Measurements from ENCODE around the gene CC2D1A. TPM values are rescaled to one million over a fixed set of nuclear protein-coding genes. Genes with fewer than 3 reads are reported as not detected.

Gene CC2D1A
- total and polyA plus RNA-seq, 4 donors, result 19.3 to 39.5 (median 29.4) TPM

GRCh38 chr19:13894552-13894951, 11.4 kb upstream of the CC2D1A start:
- Histone ChIP-seq H3K27me3 (ENCODE audit: control insufficient read depth in 3 of 3, insufficient read depth in 3 of 3, low read length in 2 of 3) (no peaks in the 10 kb centered on the region), H3K4me1 (ENCODE audit: control insufficient read depth in 5 of 5, insufficient read depth in 5 of 5, low read length in 5 of 5) (no peaks in the 10 kb centered on the region), H3K9me3 (ENCODE audit: control insufficient read depth in 4 of 4, insufficient read depth in 3 of 4, low read length in 3 of 4) (no peaks in the 10 kb centered on the region), H3K36me3 (ENCODE audit: control insufficient read depth in 4 of 4, insufficient read depth in 4 of 4, low read length in 4 of 4) (no peaks in the 10 kb centered on the region), H3K9ac (ENCODE audit: insufficient read depth in 1 of 2, low read length in 2 of 2) (no peak overlapping the region), H3K27ac (ENCODE audit: low read depth in 1 of 2, low read length in 1 of 2) (no peak overlapping the region), H3K4me3 (no peak overlapping the region)
- TF ChIP-seq CTCF (IDR thresholded peaks at IDR 0.05; ENCODE audit: control extremely low read depth, extremely low read depth), result no peak
- DNase-seq (no peak), ATAC-seq (ENCODE audit: insufficient read depth, low FRiP score) (no peak)
- WGBS, 2 donors, result 84 to 91% methylated on average over 5 of the region's 5 CpGs

GRCh38 chr19:13896227-13896626, 9.8 kb upstream of the CC2D1A start:
- Histone ChIP-seq H3K36me3 (ENCODE audit: control insufficient read depth in 4 of 4, insufficient read depth in 4 of 4, low read length in 4 of 4) (no peaks in the 10 kb centered on the region), H3K4me3 (no peak overlapping the region), H3K4me1 (ENCODE audit: control insufficient read depth in 5 of 5, insufficient read depth in 5 of 5, low read length in 5 of 5) (no peaks in the 10 kb centered on the region), H3K9ac (ENCODE audit: insufficient read depth in 1 of 2, low read length in 2 of 2) (no peak overlapping the region), H3K9me3 (ENCODE audit: control insufficient read depth in 4 of 4, insufficient read depth in 3 of 4, low read length in 3 of 4) (no peaks in the 10 kb centered on the region), H3K27ac (ENCODE audit: low read depth in 1 of 2, low read length in 1 of 2) (no peak overlapping the region), H3K27me3 (ENCODE audit: control insufficient read depth in 3 of 3, insufficient read depth in 3 of 3, low read length in 2 of 3) (no peaks in the 10 kb centered on the region)
- no peak for ATAC-seq (ENCODE audit: insufficient read depth, low FRiP score)
- no peak for TF ChIP-seq CTCF (IDR thresholded peaks at IDR 0.05; ENCODE audit: control extremely low read depth, extremely low read depth)
- DNase-seq, result no peak
- 94 to 100% methylated on average over 2 of the region's 2 CpGs for WGBS, 2 donors

DNA sequence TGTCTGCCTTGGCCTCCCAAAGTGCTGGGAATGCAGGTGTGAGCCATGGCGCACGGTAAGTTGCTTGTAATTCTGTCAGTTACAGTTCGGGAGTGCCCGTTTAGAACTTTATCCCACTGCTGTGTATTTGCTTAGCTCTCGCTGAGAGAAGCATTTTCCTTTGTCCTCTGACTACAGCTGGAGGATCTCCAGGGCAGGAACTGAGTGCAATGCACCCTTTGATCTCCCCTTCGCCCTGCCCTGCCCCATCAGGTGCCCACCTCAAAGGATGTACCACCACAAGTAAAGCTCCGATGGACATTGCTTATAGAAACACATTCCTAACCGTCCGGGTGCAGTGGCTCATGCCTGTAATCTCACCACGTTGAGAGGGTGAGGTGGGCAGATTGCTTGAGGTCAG, 6.6 kb upstream of the CC2D1A start:
- DNase-seq (no peak), ATAC-seq (ENCODE audit: insufficient read depth, low FRiP score) (no peak)
- H3K4me1 ChIP-seq (ENCODE audit: control insufficient read depth in 5 of 5, insufficient read depth in 5 of 5, low read length in 5 of 5), result no peaks in the 10 kb centered on the region
- H3K27ac ChIP-seq (ENCODE audit: low read depth in 1 of 2, low read length in 1 of 2), result no peak overlapping the region
- 72 to 84% methylated on average over 10 of the region's 10 CpGs for WGBS, 2 donors
- no peaks in the 10 kb centered on the region for H3K9me3 ChIP-seq (ENCODE audit: control insufficient read depth in 4 of 4, insufficient read depth in 3 of 4, low read length in 3 of 4)
- H3K9ac ChIP-seq (ENCODE audit: insufficient read depth in 1 of 2, low read length in 2 of 2), result no peak overlapping the region
- H3K4me3 ChIP-seq, result no peak overlapping the region
- no peaks in the 10 kb centered on the region for H3K27me3 ChIP-seq (ENCODE audit: control insufficient read depth in 3 of 3, insufficient read depth in 3 of 3, low read length in 2 of 3)
- TF ChIP-seq CTCF (IDR thresholded peaks at IDR 0.05; ENCODE audit: control extremely low read depth, extremely low read depth), result no peak
- H3K36me3 ChIP-seq (ENCODE audit: control insufficient read depth in 4 of 4, insufficient read depth in 4 of 4, low read length in 4 of 4), result no peaks in the 10 kb centered on the region

- TF ChIP-seq CTCF (IDR thresholded peaks at IDR 0.05; ENCODE audit: control extremely low read depth, extremely low read depth), result no peak
- H3K9me3 ChIP-seq (ENCODE audit: control insufficient read depth in 4 of 4, insufficient read depth in 3 of 4, low read length in 3 of 4), result no peaks in the 10 kb centered on the region
- H3K4me3 ChIP-seq, result no peak overlapping the region
- no peaks in the 10 kb centered on the region for H3K4me1 ChIP-seq (ENCODE audit: control insufficient read depth in 5 of 5, insufficient read depth in 5 of 5, low read length in 5 of 5)
- ATAC-seq (ENCODE audit: insufficient read depth, low FRiP score), result no peak
- no peaks in the 10 kb centered on the region for H3K27me3 ChIP-seq (ENCODE audit: control insufficient read depth in 3 of 3, insufficient read depth in 3 of 3, low read length in 2 of 3)
- no peaks in the 10 kb centered on the region for H3K36me3 ChIP-seq (ENCODE audit: control insufficient read depth in 4 of 4, insufficient read depth in 4 of 4, low read length in 4 of 4)
- H3K9ac ChIP-seq (ENCODE audit: insufficient read depth in 1 of 2, low read length in 2 of 2), result no peak overlapping the region
- 74 to 81% methylated on average over 5 of the region's 5 CpGs for WGBS, 2 donors
- H3K27ac ChIP-seq (ENCODE audit: low read depth in 1 of 2, low read length in 1 of 2), result no peak overlapping the region
- no peak for DNase-seq
These were observed 6.0 kb upstream of the CC2D1A start for GRCh38 chr19:13899912-13900584.

Data from lung (tissue), 12 donors.